Neural progenitor cell (in vitro differentiated cells): Measurements from ENCODE around the gene MRPL27. TPM values are rescaled to one million over a fixed set of nuclear protein-coding genes. Genes with fewer than 3 reads are reported as not detected.
"Not testable (repeated sequence)": the region's sequence is repeated elsewhere in the genome, so short reads cannot be mapped to it uniquely, and the experiment has no call there.

ENCODE experiments used
- DNase-seq: peaks from one replicate; pipeline ENCODE4 v3.0.0-alpha.2; 2016; ENCODE audit warnings: low spot score
- H2AFZ ChIP-seq: fragments of 200-600 bp; sonication (generic); replicated peaks from 2 replicates; pipeline ENCODE4 v1.6.1; 2016; ENCODE audit warnings: antibody characterized with exemption
- H3F3A ChIP-seq: fragments of 200-600 bp; sonication (generic); 2 replicates; pipeline ENCODE4 v1.6.1; 2016; ENCODE audit warnings: antibody characterized with exemption, low read depth
- H3K27ac ChIP-seq: fragments of 200-600 bp; sonication (generic); 2 replicates; pipeline ENCODE4 v1.5.1; 2016; ENCODE audit warnings: mild to moderate bottlenecking
- H3K27me3 ChIP-seq: fragments of 200-600 bp; sonication (generic); 2 replicates; pipeline ENCODE4 v1.6.1; 2016; ENCODE audit warnings: mild to moderate bottlenecking, moderate library complexity
- H3K36me3 ChIP-seq: fragments of 200-600 bp; sonication (generic); 2 replicates; pipeline ENCODE4 v1.5.1; 2016
- H3K4me1 ChIP-seq: fragments of 200-600 bp; sonication (generic); 2 replicates; pipeline ENCODE4 v1.6.1; 2016; ENCODE audit warnings: mixed run types
- H3K4me2 ChIP-seq: fragments of 200-600 bp; sonication (generic); 2 replicates; pipeline ENCODE4 v1.6.1; 2016
- H3K4me3 ChIP-seq: fragments of 200-600 bp; sonication (generic); 2 replicates; pipeline ENCODE4 v1.5.1; 2016
- H3K79me2 ChIP-seq: fragments of 200-600 bp; sonication (generic); 2 replicates; pipeline ENCODE4 v1.6.1; 2016; ENCODE audit warnings: low read depth
- H3K9ac ChIP-seq: fragments of 200-600 bp; sonication (generic); 2 replicates; pipeline ENCODE4 v1.6.1; 2016
- H3K9me3 ChIP-seq: fragments of 200-600 bp; sonication (generic); 2 replicates; pipeline ENCODE4 v1.5.1; 2016; ENCODE audit warnings: low read depth
- H4K20me1 ChIP-seq: fragments of 200-600 bp; sonication (generic); 2 replicates; pipeline ENCODE4 v1.6.1; 2016; ENCODE audit warnings: low read depth
- H3K27ac Mint-ChIP-seq: 3 replicates; pipeline ENCODE4 v1.8.0; 2021; ENCODE audit warnings: mixed read lengths
- H3K27me3 Mint-ChIP-seq: 2 replicates; pipeline ENCODE4 v1.8.0; 2022; ENCODE audit warnings: low read depth, mild to moderate bottlenecking, inconsistent platforms, moderate library complexity, mixed read lengths; ENCODE audit not compliant: insufficient read depth
- H3K36me3 Mint-ChIP-seq: 3 replicates; pipeline ENCODE4 v1.8.0; 2021; ENCODE audit warnings: mixed read lengths
- H3K4me1 Mint-ChIP-seq: 3 replicates; pipeline ENCODE4 v1.8.0; 2021; ENCODE audit warnings: mixed read lengths
- H3K4me3 Mint-ChIP-seq: 3 replicates; pipeline ENCODE4 v1.8.0; 2021; ENCODE audit warnings: mild to moderate bottlenecking, moderate library complexity, mixed read lengths
- H3K9me3 Mint-ChIP-seq: 3 replicates; pipeline ENCODE4 v1.8.0; 2020; ENCODE audit warnings: mixed read lengths
- CTCF ChIP-seq: fragments of 200-600 bp; sonication (generic); IDR thresholded peaks from 2 replicates; pipeline ENCODE4 v1.5.1; 2017; ENCODE audit warnings: antibody characterized with exemption, mild to moderate bottlenecking
- EZH2 ChIP-seq: fragments of 200-600 bp; sonication (generic); IDR thresholded peaks from 2 replicates; pipeline ENCODE4 v1.6.1; 2017; ENCODE audit warnings: antibody characterized with exemption, mild to moderate bottlenecking, moderate library complexity
- EZH2phosphoT487 ChIP-seq: fragments of 200-600 bp; sonication (generic); IDR thresholded peaks from 2 replicates; pipeline ENCODE4 v1.6.1; 2017; ENCODE audit warnings: antibody characterized with exemption
- total RNA-seq: library from RNA; depleted of rRNA; stranded (reverse); fragments of >200 nt; gene quantifications from 2 replicates; pipeline ENCODE4 v1.2.3, GENCODE V29; 2015; ENCODE audit warnings: low replicate concordance

MRPL27 gene
- total RNA-seq, 1 donor from 2014 or later, result 39.1 TPM

DNA sequence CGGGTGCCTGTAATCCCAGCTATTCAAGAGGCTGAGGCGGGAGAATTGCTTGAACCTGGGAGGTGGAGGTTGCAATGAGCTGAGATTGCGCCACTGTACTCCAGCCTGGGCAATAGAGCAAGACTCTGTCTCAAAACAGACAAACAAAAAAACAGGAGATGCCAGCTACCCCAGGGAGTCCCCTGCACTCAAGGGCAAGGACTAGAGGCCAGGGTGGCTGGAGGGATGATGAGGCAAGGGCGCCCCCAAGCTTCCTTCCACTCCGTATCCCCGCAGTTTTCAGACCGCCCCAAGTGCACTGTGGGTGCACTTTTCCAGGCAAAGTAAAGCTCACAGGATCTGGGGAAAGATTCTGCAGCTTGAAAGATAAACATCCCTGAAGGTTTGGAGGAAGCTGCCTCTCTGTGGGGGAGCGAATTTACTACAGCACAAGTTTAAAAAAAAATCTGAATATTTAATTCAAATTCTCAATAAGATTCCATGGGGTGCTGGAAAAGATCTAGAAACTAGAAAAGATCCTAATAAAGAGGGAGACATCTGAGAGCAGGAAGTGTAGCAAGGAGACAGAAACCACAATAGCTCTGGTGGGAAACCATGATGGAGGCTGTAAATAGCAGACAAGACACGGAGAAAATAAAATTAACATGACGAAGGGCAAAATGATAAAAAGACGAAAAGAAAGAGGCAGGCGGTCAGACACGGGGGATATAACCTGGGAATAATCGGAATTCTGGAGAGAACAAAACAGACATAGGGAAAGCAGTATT lies 39.5 kb downstream of the MRPL27 start:
- peak overlapping the region; percentile 93 for H3K27ac Mint-ChIP-seq
- H3K4me1 ChIP-seq, H3K9me3 Mint-ChIP-seq, H3K9ac ChIP-seq, H3K9me3 ChIP-seq, H3K36me3 ChIP-seq, H4K20me1 ChIP-seq, H3K27ac ChIP-seq, H3K4me2 ChIP-seq, H3K27me3 ChIP-seq, H3K27me3 Mint-ChIP-seq, H3K79me2 ChIP-seq, H3K4me3 ChIP-seq, H3F3A ChIP-seq, H3K36me3 Mint-ChIP-seq: not testable (repeated sequence)
- DNase-seq, result peak; percentile 28
- peak overlapping the region; percentile 60 for H2AFZ ChIP-seq
- peak; percentile 12 for TF ChIP-seq CTCF
- peak overlapping the region; percentile 10 for H3K4me3 Mint-ChIP-seq
- peaks cover 33% of the 10 kb centered on the region for H3K4me1 Mint-ChIP-seq

GRCh38 chr17:50332196-50332595 lies 40.8 kb downstream of the MRPL27 start:
- Histone ChIP-seq H3K27ac (no peak overlapping the region), H4K20me1 (no peaks in the 10 kb centered on the region), H3K27me3 (no peaks in the 10 kb centered on the region), H3K9me3 (no peaks in the 10 kb centered on the region), H3K79me2 (no peaks in the 10 kb centered on the region), H3K4me2 (no peak overlapping the region), H2AFZ (no peak overlapping the region), H3K9ac (no peak overlapping the region), H3K36me3 (no peaks in the 10 kb centered on the region), H3F3A (no peaks in the 10 kb centered on the region), H3K4me1 (peaks cover 6% of the 10 kb centered on the region), H3K4me3 (no peak overlapping the region)
- Mint-ChIP-seq H3K36me3 (no peaks in the 10 kb centered on the region), H3K4me1 (peaks cover 42% of the 10 kb centered on the region), H3K9me3 (no peaks in the 10 kb centered on the region), H3K4me3 (peak overlapping the region; percentile 9), H3K27me3 (peaks cover 6% of the 10 kb centered on the region), H3K27ac (peak overlapping the region; percentile 28)
- no peak for TF ChIP-seq CTCF
- TF ChIP-seq EZH2phosphoT487, result no peak
- TF ChIP-seq EZH2, result no peak
- DNase-seq, result no peak

DNA sequence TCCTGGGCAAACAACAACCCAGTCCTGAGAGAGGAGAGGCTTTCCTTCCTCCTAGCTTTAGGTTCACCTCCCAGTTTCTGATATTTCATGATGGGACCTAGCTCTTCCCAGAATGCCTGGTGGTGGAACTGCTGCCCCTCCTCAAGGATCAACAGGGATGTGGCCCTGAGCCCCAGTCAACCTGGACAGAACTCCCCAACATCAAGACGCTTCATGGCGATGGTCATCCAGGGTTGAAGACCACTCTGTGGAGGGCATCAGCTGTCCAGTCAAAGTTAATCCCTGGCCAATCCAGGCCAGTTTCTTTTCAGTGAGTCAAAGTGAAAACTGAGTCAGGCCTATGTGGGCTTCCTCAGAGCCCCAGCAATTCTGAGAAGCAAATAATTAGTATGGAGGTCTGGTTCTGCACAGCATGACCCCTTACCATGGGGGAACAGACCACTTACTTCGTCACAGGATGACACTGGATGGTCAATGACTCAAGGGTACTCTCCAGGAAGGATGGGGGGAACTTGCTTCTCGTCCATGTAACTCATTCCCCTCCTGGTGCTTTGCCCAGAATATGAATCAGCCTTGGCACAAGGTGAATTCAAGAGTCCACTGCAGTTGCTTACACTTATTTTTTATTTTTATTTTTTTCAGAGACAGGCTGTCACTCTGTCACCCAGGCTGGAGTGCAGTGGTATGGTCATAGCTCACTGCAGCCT lies 41.7 kb downstream of the MRPL27 start:
- H3K9me3 Mint-ChIP-seq, result no peaks in the 10 kb centered on the region
- H3K27ac Mint-ChIP-seq, result no peak overlapping the region
- Histone ChIP-seq H3K4me2 (no peak overlapping the region), H3F3A (no peaks in the 10 kb centered on the region), H3K27ac (no peak overlapping the region), H3K36me3 (no peaks in the 10 kb centered on the region), H3K9ac (no peak overlapping the region), H3K4me3 (no peak overlapping the region), H3K79me2 (no peaks in the 10 kb centered on the region), H4K20me1 (no peaks in the 10 kb centered on the region), H3K4me1 (peaks cover 6% of the 10 kb centered on the region), H3K27me3 (no peaks in the 10 kb centered on the region), H2AFZ (no peak overlapping the region), H3K9me3 (no peaks in the 10 kb centered on the region)
- H3K36me3 Mint-ChIP-seq, result no peaks in the 10 kb centered on the region
- DNase-seq, result no peak
- no peak for TF ChIP-seq EZH2
- H3K27me3 Mint-ChIP-seq, result peaks cover 6% of the 10 kb centered on the region
- no peak overlapping the region for H3K4me3 Mint-ChIP-seq
- H3K4me1 Mint-ChIP-seq, result peaks cover 48% of the 10 kb centered on the region
